HepG2 (cell line): ENCODE data around the gene ABCC3. TPM values are rescaled to one million over a fixed set of nuclear protein-coding genes. Genes with fewer than 3 reads are reported as not detected.

Experiments used
- AFF4 ChIP-seq: sonication (generic); formaldehyde crosslinking; IDR thresholded peaks from 2 replicates; pipeline ENCODE4 v1.4.0; 2020; ENCODE audit warnings: missing genetic modification reagents
- GLI4 ChIP-seq: sonication (generic); formaldehyde crosslinking; IDR thresholded peaks from 2 replicates; pipeline ENCODE4 v1.5.1; 2020; ENCODE audit warnings: missing genetic modification reagents, mild to moderate bottlenecking, moderate library complexity, borderline replicate concordance
- HCFC1 ChIP-seq: fragments of 150-350 bp; IDR thresholded peaks from 2 replicates; pipeline ENCODE4 v1.6.1; 2014; ENCODE audit warnings: low read depth, low read length
- MAFG ChIP-seq: sonication (generic); formaldehyde crosslinking; IDR thresholded peaks from 2 replicates; pipeline ENCODE4 v1.5.1; 2020; ENCODE audit warnings: mild to moderate bottlenecking, missing genetic modification reagents
- PAX8 ChIP-seq: sonication (generic); formaldehyde crosslinking; IDR thresholded peaks from 2 replicates; pipeline ENCODE4 v1.8.0; 2022; ENCODE audit warnings: mild to moderate bottlenecking, missing genetic modification reagents, borderline replicate concordance
- REST ChIP-seq, 2 experiments: IDR thresholded peaks; 2 replicates each; pipeline ENCODE4 v1.6.1; 2011 to 2012; ENCODE audit warnings: low read length in 2 of 2, borderline replicate concordance in 1 of 2, low read depth in 1 of 2, mild to moderate bottlenecking in 1 of 2, moderate library complexity in 1 of 2
- TAF15 ChIP-seq: fragments of 200-400 bp; formaldehyde crosslinking; IDR thresholded peaks from one replicate; pipeline ENCODE4 v1.6.1; 2018; ENCODE audit warnings: mild to moderate bottlenecking, low read depth, low read length; ENCODE audit not compliant: poor library complexity, severe bottlenecking
- TP53 ChIP-seq: sonication (generic); formaldehyde crosslinking; conservative IDR thresholded peaks from 2 replicates; pipeline ENCODE4 v1.4.0; 2020; ENCODE audit warnings: missing genetic modification reagents
- ZNF24 ChIP-seq: fragments of 450-650 bp; IDR thresholded peaks from 2 replicates; pipeline ENCODE4 v1.6.1; 2017; ENCODE audit warnings: antibody characterized with exemption, mild to moderate bottlenecking
- ZNF251 ChIP-seq: sonication (generic); formaldehyde crosslinking; IDR thresholded peaks from 2 replicates; pipeline ENCODE4 v1.9.0; 2021; ENCODE audit warnings: mild to moderate bottlenecking, missing genetic modification reagents
- polyA plus RNA-seq, 8 experiments: library from polyadenylated mRNA; depleted of rRNA in 3 of 8; stranded (reverse) in 7 of 8; unstranded in 1 of 8; fragments of >200 nt; fragmentation: Illumina TruSeq in 4 of 8; extraction: Trizol in 4 of 8; gene quantifications; 2 replicates each; pipeline versions ENCODE4 v1.2.1 to v1.2.3, GENCODE V29; 2011 to 2016; ENCODE audit warnings: low read depth in 4 of 8, missing spikeins in 1 of 8, mixed read lengths in 1 of 8; ENCODE audit not compliant: insufficient read depth in 1 of 8
- total RNA-seq, 5 experiments: library from RNA; depleted of rRNA; stranded (reverse); fragments of >200 nt; fragmentation: Illumina TruSeq; extraction: Trizol; gene quantifications; 2 replicates each; pipeline ENCODE4 v1.2.3, GENCODE V29; 2016; ENCODE audit warnings: low read depth in 1 of 5

ABCC3 gene
- total and polyA plus RNA-seq, 2 of the 13 experiments (the other 11 are each of a cell fraction or from before 2014, with no cell fraction given): 25.2 to 50.7 TPM

DNA sequence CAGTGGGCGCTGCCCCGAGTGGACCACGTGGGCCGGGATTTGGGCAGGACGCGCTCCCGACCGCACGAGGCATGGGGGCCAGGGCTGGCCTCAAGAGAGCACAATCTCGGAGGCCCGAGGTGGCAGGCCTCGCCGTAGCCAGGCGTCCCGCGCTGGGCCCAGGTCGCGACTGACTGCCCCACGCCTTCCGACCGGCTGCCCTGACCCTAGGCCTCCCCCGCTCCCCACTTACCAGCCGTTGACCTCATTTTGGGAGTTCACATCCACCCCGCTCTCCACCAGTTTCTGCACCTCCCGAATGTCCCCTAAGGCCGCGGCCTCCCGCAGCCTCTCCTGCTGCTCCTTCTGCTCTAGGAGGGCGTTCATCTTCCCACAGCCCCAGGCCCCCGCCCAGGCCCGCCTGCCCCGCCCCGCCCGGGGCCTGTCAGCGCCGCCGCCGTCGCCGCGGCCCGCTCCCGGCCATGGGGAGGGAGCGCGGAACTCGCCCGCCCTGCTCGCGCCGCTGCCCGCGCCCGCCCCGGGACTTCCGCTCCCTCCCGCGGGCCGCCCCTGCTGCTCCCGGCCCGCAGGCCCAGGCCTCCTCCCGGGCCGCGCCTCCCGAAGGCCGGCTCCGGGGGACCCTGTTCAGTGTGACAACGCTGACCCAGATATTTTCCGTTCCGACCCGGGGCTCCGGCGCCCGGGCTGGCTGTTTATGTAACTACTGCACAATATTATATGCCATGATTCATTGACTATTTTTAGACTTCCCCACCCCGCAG lies 72.8 kb downstream of the ABCC3 start, which contains the start of gene ANKRD40 (continued):
- TF ChIP-seq ZNF251 (no peak), ZNF24 (peak; percentile 79; the same call in 1 of the 2 replicates), MAFG (CRISPR knock-in tag) (no peak), HCFC1 (peak; percentile 76), PAX8 (CRISPR knock-in tag) (peak; percentile 87; the same call in 1 of the 2 replicates), AFF4 (CRISPR knock-in tag) (no peak), TP53 (peak; percentile 38; the same call in 1 of the 2 replicates), TAF15 (peak; percentile 54), REST (IDR thresholded peaks at IDR 0.05; ENCODE audit: borderline replicate concordance in 1 of 2, low read depth in 1 of 2, low read length in 2 of 2) (peak in 1 of 2 experiments; percentile 75; a peak in 1 of 4 replicates), GLI4 (CRISPR knock-in tag) (no peak)
